ENCODE data around the gene CTNNA1. TPM values are rescaled to one million over a fixed set of nuclear protein-coding genes. Genes with fewer than 3 reads are reported as not detected.

The CTNNA1 gene
- total and polyA plus RNA-seq, 2 of the 8 experiments (the other 6 are each of a cell fraction or from before 2014, with no cell fraction given) = 115 to 349 TPM

DNA sequence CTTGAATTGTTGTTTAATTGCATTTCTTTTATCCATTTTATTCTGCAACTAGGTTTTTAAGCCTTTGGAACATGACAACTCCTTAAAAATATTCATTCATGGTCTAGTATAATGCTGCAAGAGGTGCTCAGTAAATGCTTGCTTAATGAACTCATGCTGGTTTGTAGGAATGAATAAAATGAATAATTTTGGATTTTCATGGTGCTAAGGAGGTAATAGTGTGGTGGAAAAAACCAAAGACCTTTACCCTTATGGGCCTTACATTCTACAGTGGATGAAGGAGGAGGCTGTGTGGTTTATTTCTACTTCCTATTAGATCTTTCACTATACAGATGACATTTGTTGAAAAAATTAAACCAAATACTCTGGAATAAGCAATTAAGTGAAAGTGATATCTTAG lies 78.5 kb downstream of the CTNNA1 start (continued):
- no peak for TF ChIP-seq TBP (IDR thresholded peaks at IDR 0.05; ENCODE audit: low read depth, low read length)
- TF ChIP-seq, protein P1, sequence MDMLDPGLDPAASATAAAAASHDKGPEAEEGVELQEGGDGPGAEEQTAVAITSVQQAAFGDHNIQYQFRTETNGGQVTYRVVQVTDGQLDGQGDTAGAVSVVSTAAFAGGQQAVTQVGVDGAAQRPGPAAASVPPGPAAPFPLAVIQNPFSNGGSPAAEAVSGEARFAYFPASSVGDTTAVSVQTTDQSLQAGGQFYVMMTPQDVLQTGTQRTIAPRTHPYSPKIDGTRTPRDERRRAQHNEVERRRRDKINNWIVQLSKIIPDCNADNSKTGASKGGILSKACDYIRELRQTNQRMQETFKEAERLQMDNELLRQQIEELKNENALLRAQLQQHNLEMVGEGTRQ (IDR thresholded peaks at IDR 0.05; ENCODE audit: low read length) = no peak
